GM15510 (cell line): ENCODE data around the gene CFAP141.

Experiments used
- POLR2A ChIP-seq: IDR thresholded peaks from 3 replicates; pipeline ENCODE4 v1.6.1; 2011; ENCODE audit warnings: borderline replicate concordance; ENCODE audit not compliant: insufficient read length; ENCODE audit errors: extremely low read depth

Gene CFAP141

DNA sequence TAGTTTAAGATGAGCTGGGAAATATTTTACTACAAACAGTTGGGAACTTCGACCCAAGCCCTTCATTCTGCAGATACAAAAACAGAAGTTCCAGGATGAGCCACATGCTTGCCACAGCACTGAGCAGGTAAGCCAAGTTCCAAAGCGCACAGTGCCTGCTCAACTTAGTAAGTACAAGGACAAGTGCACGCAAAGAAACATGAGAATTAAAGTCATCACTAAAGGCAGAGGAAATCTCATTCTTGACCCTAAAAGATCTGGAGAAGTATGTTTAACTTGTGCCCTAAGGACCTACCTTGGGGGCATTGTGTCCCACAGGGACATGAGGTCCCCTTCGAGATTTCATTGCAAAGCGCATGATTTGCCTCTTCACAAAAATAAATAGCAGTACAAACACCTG, 13.4 kb upstream of the CFAP141 start:
- no peak for TF ChIP-seq POLR2A

DNA sequence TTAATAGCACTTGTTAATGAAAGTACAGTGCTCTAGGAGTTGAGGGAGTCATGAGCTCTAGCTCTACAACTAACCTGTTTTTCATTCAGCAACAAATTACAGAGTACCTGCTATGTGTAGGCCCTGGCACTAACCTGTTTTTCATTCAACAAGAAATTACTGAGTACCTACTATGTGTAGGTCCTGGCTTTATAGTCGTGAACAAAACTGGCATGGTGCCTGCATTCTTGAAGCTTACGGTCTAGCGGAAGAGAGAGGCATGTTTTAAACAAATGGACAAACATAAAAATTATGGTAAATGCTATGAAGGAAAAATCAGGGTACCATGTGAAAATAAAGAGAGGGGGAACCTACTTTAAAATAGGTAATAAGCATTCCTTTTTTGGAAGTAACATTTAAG, 12.4 kb upstream of the CFAP141 start:
- TF ChIP-seq POLR2A = no peak

- no peak for TF ChIP-seq POLR2A
Observed at GRCh38 chr1:154213274-154213673, 7.1 kb upstream of the CFAP141 start.

- no peak for TF ChIP-seq POLR2A
Observed at GRCh38 chr1:154212083-154212482, 6.0 kb upstream of the CFAP141 start.

DNA sequence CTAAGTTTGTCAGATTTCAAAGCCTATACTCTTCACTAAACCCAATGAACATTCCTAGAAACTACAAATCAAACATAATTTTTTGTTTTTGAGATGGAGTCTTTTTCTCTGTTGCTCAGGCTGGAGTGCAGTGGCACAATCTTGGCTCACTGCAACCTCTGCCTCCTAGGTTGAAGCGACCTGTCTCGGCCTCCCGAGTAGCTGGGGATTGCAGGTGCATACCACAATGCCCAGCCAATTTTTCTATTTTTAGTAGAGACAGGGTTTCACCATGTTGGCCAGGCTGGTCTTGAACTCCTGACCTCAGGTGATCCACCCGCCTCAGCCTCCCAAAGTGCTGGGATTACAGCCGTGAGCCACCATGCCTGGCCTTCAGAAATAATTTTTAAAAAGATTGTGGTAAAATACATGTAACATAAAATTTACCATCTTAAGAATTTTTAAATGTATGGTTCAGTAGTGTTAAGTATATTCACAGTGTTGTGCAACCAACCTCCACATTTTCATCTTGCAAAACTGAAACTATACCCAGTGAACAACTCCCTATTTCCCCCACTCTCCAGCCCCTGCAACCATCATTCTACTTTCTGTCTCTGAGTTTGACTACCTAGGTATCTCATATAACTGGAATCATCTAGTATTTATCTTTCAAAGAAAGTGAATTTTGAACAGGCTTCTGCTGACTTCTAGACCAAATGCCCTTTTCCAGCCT, 2.7 kb upstream of the CFAP141 start:
- TF ChIP-seq POLR2A = no peak

DNA sequence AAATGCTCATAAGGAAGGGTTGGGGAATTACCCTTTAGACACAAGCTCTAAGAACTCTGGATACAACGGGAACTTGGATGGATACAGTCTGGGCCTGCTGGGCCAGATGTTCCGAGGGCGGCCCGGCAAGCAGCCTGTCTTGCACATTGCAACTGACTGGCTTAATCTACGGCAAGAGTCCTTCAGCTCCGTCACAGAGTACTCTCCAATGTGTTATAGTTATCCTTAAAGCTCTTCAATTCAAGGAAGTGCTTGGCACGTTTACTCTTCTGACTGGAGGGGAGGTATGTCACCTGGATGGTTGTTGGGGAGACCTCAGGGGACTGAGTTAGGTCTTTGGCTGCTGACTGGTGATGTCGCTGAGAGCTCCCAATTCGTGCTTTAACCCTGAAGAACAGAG, 1.1 kb upstream of the CFAP141 start:
- TF ChIP-seq POLR2A = no peak

DNA sequence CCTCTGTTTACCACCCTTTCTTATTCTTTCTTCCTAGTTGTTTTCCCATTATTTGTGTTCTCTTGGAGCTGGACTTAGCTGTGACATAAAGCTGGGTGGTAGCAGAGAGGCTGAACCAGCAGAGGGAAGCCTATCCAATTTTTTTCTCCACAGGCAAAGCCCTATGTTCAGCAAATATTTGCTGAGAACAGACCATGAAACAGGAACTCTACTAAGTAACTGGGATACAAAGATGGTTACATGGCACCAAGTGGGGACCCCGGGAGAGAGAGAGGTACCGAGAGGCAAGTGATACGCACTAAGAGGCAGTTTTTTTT, 6.6 kb downstream of the CFAP141 start:
- TF ChIP-seq POLR2A = no peak

GRCh38 chr1:154198756-154199562, 7.2 kb downstream of the CFAP141 start:
- TF ChIP-seq POLR2A = no peak

DNA sequence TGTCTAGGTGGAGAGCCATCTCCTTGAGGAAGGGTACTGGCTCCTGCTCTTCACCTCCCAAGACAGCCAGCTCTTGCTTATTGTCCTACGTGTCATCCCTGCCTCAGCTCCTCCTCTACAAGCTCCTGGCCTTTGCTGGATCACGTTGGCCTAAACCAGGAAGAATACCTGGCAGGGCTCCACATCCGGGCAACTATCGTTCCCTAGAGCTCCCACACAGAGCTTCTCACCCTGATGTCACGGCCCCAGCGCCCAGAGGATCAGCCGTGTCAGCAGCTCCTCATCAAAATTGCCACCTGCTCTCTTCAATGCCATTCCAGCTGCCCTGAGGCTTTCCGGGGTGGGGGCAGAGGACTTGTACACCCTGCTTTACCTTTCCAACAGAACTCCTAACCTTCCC, 12.3 kb downstream of the CFAP141 start:
- no peak for TF ChIP-seq POLR2A

GRCh38 chr1:154192476-154192875, 13.7 kb downstream of the CFAP141 start:
- TF ChIP-seq POLR2A = no peak

DNA sequence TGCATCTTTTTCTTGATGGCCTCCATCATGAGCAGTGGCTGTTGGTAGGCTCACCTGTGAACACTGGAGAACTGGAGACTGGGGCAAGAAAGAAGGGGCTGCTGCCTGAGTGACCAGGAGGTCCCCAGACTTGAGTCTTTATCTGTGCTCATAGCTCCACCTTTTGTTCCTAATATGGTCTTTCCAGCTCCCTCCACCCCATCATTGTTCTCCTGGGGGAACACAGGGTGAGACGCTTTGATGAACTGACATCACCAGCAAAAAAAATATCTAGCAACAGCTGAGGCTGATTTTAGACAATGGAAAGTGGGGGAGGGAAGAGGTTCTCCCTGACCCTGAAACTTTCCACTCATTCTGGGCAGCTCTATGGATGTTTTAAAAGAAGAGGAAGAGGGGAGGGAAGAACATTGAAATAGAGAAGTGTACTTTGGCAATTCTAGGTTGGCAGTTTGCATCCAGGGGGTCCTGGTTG, 14.1 kb downstream of the CFAP141 start, which contains the start of gene TPM3:
TPM3 (minus strand) TSS at position 111 of the 472 bp plus-strand sequence; CDS start at position 29, 82 bp downstream.
- no peak for TF ChIP-seq POLR2A

GRCh38 chr1:154190550-154190949, 15.6 kb downstream of the CFAP141 start:
- no peak for TF ChIP-seq POLR2A

DNA sequence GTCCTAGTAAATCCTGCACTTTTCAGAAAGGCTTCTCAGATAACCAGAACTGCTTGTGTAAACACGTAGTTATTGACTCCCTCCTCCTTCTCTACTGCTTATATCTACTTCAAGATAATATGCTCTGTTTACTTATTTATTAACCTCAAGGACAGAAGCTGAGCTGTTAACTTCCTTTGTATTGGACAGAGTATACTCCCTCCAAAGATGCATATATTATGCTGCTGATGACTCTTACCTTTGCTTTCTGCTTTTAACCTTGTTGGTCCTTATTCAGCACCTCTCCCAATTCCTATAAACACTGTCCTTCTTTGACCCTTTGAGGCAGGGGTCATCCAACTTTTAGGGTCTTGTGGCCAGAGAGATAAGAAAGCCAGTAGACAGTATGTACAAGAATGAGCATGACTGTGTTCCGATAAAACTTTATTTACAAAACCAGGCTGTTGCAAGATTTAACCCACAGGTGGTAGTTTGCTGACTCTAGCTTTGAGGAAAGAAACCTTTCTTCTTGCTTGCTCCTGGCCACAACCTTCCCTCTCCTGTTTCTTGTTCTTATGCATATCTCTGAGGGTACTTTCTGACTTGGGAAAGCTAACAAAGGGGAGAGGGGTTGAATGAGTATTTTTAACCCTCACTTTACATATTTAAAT, 19.2 kb downstream of the CFAP141 start:
- no peak for TF ChIP-seq POLR2A

DNA sequence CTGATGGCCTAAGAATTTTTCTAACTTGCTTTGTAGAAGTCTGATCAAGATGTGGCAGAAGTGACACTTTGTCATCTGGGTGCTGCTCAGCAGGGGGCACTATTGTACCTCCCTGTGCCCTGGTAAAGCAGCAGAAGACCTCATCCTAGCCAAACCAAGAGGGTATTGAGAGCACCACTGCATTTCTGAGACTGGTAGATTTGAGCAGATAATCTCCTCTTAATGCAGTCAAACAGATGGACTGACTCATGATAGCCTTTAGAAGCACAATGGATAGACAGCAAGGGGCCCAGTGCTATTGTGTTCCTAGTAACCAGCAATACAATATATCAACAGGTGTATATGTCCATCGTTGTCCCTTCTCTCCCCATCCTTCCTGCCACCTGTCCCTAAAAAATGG, 20.0 kb downstream of the CFAP141 start:
- TF ChIP-seq POLR2A = no peak
